Activated naive CD8-positive, alpha-beta T cell (primary cell): ENCODE data around the gene CLMN.

Experiments
- H3K27ac Mint-ChIP-seq: one replicate; pipeline ENCODE4 v1.8.0; 2021; ENCODE audit warnings: mixed read lengths
- H3K27me3 Mint-ChIP-seq: one replicate; pipeline ENCODE4 v1.8.0; 2021; ENCODE audit warnings: mixed read lengths
- H3K36me3 Mint-ChIP-seq: one replicate; pipeline ENCODE4 v1.8.0; 2021; ENCODE audit warnings: mixed read lengths
- H3K4me1 Mint-ChIP-seq: one replicate; pipeline ENCODE4 v1.8.0; 2021; ENCODE audit warnings: low read depth, mixed read lengths
- H3K4me3 Mint-ChIP-seq: one replicate; pipeline ENCODE4 v1.8.0; 2021; ENCODE audit warnings: mild to moderate bottlenecking, mixed read lengths
- H3K9me3 Mint-ChIP-seq: one replicate; pipeline ENCODE4 v1.8.0; 2021; ENCODE audit warnings: low read depth, mixed read lengths

CLMN gene

DNA sequence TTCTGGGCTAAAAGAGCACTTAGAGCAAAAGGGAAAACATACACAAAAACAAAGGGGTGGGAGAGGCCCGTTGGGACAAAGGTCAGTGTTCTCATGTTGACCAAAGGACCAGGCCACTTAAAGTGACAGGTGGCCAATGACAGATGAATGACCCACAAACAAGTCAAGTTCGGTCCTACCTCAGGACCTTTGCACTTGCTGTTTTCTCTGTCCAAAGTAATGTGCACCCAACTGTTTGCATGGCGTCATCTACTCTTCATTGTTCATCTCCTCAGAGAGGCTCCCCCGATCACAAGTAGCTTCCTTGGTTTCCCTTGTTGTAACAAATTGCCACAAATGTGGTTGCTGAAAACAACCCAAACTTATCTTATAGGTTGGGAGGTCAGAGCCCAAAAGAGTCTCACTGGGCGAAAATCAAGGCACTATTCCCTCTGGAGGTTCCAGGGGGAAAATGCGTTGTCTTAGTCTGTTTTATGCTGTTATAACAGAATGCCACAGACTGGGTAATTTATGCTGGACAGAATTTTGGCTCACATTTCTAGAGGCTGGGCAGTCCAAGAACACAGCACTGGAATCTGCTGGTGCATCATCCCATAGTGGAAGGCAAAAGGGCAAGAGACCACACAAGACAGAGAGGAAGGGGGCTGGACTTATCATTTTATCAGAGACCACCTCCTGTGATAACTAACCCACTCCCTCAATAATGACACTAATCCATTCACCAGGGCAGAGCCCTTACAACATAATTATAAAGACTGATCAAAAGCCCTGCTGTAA, 23.9 kb downstream of the CLMN start:
- no peak overlapping the region for H3K27ac Mint-ChIP-seq
- peaks cover 10% of the 10 kb centered on the region for H3K27me3 Mint-ChIP-seq
- no peaks in the 10 kb centered on the region for H3K36me3 Mint-ChIP-seq

DNA sequence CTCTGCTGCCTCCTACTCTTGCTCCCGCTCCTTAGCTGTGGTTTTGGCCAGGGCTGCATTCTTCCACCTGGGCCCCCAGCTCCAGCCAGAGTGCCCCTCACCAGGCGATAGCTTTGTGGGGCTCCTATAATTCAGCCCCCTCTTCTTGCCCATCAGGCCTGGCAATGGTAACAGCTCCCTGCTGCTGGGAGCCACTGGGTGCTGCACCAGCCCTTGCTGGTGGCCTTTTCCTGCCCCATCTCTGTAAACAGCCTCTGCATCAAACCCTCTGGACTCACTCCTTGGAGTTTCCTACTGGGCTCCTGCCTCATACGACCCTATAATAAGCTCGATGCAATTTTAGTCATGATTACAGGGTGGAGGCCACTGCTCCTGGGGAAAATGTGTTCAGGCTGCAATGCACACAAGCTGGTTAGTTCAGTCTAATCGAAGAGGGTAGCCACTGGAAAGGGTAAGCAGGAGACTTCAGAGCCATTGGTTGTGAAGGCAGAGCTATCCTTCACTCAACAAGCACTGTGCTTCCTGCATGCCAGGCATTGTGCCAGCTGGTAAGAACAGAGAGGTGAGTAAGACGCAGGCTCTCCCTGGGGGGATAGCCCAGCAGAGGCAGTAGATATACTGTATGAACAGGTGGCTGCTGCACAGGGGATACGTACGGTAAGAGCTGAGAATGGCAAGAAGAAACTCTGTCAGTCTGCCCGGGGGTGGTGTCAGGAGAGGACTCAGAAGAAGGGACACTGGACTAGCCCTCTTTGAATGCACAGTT, 24.7 kb downstream of the CLMN start:
- Mint-ChIP-seq H3K36me3 (no peaks in the 10 kb centered on the region), H3K9me3 (peaks cover 8% of the 10 kb centered on the region), H3K27me3 (peaks cover 12% of the 10 kb centered on the region), H3K4me1 (peaks cover 2% of the 10 kb centered on the region), H3K4me3 (no peak overlapping the region), H3K27ac (no peak overlapping the region)

More for the DNA sequence above, 23.9 kb downstream of the CLMN start:
- peaks cover under 1% of the 10 kb centered on the region for H3K4me1 Mint-ChIP-seq
- H3K9me3 Mint-ChIP-seq, result peaks cover 8% of the 10 kb centered on the region
- H3K4me3 Mint-ChIP-seq, result no peak overlapping the region

DNA sequence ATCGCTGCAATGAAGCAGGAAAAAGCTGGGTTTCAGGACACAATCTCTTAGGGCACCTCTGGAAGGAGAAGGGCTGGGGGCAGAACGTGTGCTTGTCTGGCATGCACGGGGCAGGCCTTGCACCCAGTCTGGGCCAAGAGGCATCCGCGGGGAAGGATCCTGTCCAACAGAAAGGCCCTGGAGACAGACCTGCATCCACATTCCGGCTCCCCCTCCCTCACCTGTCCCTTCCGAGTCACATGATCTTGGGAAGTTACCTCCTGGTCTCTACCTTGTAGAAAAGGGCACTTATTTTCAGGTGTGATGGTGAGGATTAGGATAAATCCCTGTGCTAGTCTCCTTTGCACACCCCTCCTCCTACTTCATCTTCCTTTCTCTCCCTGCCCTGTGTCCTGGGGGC, 25.4 kb downstream of the CLMN start:
- Mint-ChIP-seq H3K4me1 (peaks cover 2% of the 10 kb centered on the region), H3K36me3 (no peaks in the 10 kb centered on the region), H3K4me3 (no peak overlapping the region), H3K9me3 (peaks cover 8% of the 10 kb centered on the region), H3K27me3 (peaks cover 8% of the 10 kb centered on the region), H3K27ac (no peak overlapping the region)

DNA sequence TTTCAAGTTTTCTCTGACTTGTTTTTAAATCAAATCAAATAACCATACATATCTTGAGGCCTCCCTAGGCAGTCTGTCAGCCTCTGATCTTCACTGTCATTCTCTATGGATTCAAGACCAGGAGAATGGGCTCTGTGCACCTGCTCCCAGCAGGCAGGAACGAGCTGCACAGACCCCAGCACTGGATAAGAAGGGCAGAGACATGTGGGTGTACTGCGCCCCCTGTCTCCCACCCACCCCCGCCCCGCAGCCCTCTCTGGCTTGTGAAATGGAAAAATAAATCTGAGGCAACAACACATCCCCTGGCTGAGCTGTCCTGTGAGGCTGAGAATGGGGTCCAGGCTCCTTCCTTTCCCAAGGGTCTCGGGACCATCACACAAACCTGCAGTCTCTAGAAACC, 26.3 kb downstream of the CLMN start:
- H3K4me1 Mint-ChIP-seq, result peaks cover 2% of the 10 kb centered on the region
- H3K36me3 Mint-ChIP-seq, result peaks cover 4% of the 10 kb centered on the region
- no peak overlapping the region for H3K27ac Mint-ChIP-seq
- H3K27me3 Mint-ChIP-seq, result peaks cover 11% of the 10 kb centered on the region
- H3K9me3 Mint-ChIP-seq, result peaks cover 12% of the 10 kb centered on the region
- no peak overlapping the region for H3K4me3 Mint-ChIP-seq

DNA sequence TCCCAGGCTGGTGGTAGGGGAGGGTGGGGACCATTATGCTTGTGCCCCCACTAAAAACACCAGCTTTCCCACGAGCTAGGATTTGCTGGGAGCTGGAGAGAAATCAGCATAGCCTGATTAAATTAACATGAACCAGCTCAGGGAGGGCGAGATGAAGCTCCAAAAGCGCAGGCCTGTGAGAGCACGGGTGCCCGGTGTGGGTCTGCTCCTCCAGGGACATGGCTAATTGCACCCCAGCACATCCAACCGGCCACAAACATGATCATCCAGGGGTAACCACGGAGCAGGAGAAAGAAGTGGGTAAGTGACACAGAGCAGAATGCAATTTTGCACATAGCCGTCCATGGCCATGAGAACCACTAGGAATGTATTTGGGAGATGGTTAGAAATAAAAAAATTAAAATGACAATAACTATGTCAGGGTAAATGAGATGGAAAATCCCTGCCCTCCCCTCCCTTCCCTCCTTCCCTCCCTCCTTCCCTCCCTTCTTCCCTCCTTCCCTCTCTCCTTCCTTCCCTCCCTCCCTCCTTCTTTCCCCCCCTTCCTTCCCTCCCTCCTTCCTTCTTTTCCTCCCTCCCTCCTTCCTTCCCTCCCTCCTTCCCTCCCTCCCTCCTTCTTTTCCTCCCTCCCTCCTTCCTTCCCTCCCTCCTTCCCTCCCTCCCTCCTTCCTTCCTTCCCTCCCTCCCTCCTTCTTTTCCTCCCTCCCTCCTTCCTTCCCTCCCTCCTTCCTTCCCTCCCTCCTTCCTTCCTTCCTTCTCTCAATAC, 26.9 kb downstream of the CLMN start:
- Mint-ChIP-seq H3K36me3 (peaks cover 4% of the 10 kb centered on the region), H3K4me3 (no peak overlapping the region), H3K27me3 (peaks cover 11% of the 10 kb centered on the region), H3K9me3 (peaks cover 12% of the 10 kb centered on the region), H3K4me1 (peaks cover 2% of the 10 kb centered on the region), H3K27ac (no peak overlapping the region)

DNA sequence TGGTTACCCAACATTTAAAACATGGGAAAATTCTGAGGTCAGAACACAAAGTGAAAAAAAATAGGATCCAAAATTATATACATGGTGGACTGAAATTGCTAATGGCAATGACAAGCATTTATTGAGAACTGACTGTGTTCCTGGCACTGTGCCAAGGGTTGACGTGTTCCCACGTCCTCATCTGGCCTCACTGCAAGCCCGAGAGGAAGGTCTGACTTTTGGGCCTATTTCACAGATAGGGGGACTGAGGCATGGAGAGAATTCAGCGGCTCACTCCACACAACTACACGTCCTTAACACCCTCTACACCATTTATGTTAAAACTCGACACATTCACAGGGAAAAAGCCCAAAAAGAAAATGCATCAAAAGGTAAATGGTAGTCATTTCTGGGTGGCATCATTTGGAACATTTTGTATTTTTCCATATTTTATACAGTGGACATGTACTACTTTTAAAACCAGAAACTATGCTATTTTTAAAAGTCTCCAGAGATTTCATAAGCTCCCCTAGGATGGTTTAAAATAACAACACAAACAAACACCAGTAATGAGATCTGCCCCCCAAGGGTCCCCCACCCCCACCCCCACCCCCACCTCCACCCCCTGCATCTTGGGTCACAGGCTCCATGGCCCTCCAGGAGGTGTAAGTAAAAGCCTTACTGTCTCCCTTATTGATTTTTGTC, 27.7 kb downstream of the CLMN start:
- Mint-ChIP-seq H3K4me1 (peaks cover 2% of the 10 kb centered on the region), H3K36me3 (peaks cover 4% of the 10 kb centered on the region), H3K27ac (no peak overlapping the region), H3K4me3 (no peak overlapping the region), H3K27me3 (peaks cover 11% of the 10 kb centered on the region), H3K9me3 (peaks cover 12% of the 10 kb centered on the region)

DNA sequence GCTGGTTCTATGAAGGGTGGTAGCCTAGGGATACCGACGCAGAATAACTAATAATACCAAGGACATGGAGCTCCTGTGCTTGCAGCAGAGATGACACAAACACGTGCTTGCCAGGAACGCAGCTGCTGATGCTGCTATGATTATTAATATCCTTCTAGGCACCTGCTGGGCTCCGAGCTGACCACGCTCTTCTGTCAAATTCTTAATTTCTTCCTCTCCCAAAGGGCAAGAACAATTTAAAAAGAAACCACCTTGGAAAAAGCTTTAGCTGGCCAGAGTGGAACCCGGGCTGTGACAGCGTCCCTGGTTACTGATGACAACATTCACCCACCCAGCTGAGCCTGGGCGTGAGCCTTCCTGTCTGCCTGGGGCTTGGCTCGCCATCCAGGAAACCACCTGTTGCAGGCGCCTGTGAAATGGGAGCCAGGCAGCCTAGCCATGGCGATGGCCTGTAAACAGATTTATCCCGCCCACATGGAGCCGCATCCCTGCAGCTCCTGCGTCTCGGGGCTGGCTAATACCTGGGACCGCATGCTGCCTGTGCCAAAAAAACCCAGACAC, 28.8 kb downstream of the CLMN start:
- peaks cover 11% of the 10 kb centered on the region for H3K27me3 Mint-ChIP-seq
- H3K9me3 Mint-ChIP-seq, result peaks cover 11% of the 10 kb centered on the region
- peaks cover 4% of the 10 kb centered on the region for H3K36me3 Mint-ChIP-seq
- peaks cover 2% of the 10 kb centered on the region for H3K4me1 Mint-ChIP-seq
- H3K27ac Mint-ChIP-seq, result no peak overlapping the region
- no peak overlapping the region for H3K4me3 Mint-ChIP-seq

DNA sequence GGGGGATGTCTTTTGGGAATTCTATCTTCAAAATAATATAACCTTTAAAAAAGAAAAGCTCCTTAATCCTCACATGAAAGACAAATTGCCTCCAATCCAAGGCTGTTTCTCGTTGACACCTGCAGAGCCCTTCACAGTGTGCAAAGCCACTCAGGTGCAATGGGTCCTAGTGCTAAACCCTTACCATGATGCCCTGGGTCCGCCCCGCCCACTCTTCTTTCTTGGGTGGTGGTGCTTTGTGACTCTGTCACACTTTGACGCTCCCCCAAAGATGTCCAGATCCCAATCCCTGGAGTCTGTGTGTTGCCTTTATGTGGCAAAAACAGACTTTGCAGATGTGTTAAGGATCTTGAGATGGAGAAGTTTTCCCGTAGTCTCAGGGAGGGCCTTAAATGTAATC, 29.7 kb downstream of the CLMN start:
- Mint-ChIP-seq H3K27ac (no peak overlapping the region), H3K4me3 (no peak overlapping the region), H3K9me3 (peaks cover 4% of the 10 kb centered on the region), H3K4me1 (peaks cover 2% of the 10 kb centered on the region), H3K36me3 (peaks cover 4% of the 10 kb centered on the region), H3K27me3 (peaks cover 10% of the 10 kb centered on the region)

DNA sequence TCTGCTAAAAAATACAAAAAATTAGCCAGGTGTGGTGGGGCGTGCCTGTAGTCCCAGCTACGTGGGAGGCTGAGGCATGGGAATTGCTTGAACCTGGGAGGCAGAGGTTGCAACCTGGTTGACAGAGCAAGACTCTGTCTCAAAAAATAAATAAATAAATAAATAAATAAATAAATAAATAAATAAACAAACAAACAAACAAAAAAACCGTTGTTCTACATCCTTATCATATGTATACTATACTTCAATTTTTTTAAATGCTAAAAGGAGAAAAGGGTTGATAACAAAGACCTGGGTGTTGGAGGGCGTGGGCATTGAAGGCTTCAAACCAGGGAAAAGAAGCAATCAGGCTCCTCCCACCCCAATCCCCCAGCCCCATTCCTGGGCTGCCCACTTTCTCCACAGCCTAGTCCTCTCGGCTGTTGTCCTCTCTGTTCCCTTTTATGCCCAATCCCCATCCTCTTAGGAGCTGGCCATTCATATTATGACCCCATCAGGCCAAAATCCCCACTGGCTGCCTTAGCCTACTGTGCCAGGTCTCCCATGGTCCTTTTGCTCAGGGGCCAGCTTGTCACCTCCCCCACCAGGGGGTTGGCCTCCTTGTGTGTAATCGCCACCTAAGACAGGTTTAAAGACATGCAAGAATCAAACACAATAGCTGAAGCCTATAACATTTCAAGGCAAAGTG, 30.2 kb downstream of the CLMN start:
- Mint-ChIP-seq H3K36me3 (peaks cover 4% of the 10 kb centered on the region), H3K27ac (no peak overlapping the region), H3K4me3 (no peak overlapping the region), H3K9me3 (peaks cover 4% of the 10 kb centered on the region), H3K27me3 (peaks cover 10% of the 10 kb centered on the region), H3K4me1 (peaks cover 2% of the 10 kb centered on the region)

DNA sequence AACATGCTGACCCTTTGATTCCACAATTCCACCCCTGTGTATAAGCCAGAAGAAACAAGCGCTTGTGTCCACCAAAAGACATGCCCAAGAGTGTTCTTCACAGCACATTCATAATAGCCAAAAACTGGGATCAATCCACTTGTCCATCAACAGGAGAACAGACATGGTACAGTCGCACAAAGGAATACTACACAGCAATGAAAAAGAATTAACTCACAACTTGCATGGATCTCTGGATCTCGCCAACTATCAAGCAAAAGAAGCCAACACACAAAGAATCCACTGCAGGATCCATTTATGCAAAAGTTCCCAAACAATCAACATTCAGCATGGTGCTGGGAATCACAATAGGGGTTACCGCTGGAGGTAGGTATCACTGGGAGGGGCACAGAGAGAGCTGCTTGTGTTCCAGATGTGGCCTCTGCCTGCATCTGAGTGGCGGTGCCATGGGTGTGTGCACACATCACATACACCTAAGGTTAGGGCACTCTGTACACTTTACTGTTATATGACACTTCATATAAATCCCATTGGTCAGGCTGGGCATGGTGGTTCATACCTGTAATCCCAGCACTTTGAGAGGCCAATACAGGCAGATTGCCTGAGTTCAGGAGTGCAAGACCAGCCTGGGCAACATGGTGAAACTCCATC, 30.9 kb downstream of the CLMN start:
- Mint-ChIP-seq H3K9me3 (peaks cover 4% of the 10 kb centered on the region), H3K4me1 (peaks cover 2% of the 10 kb centered on the region), H3K4me3 (no peak overlapping the region), H3K27me3 (peaks cover 7% of the 10 kb centered on the region), H3K36me3 (peaks cover 4% of the 10 kb centered on the region), H3K27ac (no peak overlapping the region)

DNA sequence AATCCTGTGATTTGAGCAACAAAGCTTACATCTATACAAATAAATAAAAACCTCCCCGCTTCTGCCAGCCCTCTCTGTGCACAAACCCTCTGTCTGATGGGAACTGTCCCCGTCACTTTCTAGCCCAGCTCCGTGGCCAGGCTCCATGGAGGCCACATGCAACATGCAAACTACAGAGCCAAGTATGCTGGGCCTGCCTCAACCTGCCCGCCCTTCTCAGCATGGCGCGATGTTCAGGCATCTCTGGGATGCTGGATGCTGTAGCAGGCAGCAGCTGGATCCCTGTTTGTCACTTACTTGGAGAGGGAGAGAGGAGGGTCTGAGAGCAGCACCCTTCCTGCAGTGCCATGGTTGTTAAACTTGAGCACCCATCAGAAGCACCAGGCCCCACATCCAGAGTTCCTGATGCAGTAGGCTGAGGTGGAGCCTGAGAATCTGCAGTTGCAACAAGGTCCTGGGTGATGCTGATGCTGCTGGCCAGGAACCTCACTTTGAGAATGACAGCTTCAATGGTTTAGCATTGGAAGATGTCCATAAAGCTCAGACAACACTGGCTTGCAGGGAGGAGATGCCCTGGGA, 32.4 kb downstream of the CLMN start:
- no peak overlapping the region for H3K27ac Mint-ChIP-seq
- no peak overlapping the region for H3K4me3 Mint-ChIP-seq
- H3K36me3 Mint-ChIP-seq, result peaks cover 4% of the 10 kb centered on the region
- H3K9me3 Mint-ChIP-seq, result peaks cover 4% of the 10 kb centered on the region
- peaks cover 7% of the 10 kb centered on the region for H3K27me3 Mint-ChIP-seq
- peaks cover 2% of the 10 kb centered on the region for H3K4me1 Mint-ChIP-seq

DNA sequence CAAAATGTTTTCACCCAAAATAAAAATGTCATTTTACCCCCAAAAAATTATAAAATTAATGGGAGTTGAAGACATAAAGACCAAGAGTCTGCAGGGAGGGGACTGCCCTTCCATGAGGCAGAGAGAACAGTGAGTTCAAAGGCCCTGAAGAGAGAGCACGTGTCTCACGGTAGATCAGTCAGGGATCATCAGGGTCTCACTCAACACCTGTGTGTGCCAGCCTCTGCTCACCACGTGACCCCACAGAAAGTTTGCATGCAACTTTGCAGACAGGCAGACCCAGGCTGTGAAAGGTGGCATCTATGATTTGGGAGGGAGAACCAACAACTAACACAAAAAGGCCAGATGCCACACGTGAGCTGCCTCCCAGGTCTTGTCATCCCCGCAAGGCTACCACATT, 33.1 kb downstream of the CLMN start:
- Mint-ChIP-seq H3K36me3 (peaks cover 4% of the 10 kb centered on the region), H3K9me3 (peaks cover 4% of the 10 kb centered on the region), H3K27me3 (peaks cover 7% of the 10 kb centered on the region), H3K27ac (no peak overlapping the region), H3K4me3 (no peak overlapping the region), H3K4me1 (peaks cover 2% of the 10 kb centered on the region)

DNA sequence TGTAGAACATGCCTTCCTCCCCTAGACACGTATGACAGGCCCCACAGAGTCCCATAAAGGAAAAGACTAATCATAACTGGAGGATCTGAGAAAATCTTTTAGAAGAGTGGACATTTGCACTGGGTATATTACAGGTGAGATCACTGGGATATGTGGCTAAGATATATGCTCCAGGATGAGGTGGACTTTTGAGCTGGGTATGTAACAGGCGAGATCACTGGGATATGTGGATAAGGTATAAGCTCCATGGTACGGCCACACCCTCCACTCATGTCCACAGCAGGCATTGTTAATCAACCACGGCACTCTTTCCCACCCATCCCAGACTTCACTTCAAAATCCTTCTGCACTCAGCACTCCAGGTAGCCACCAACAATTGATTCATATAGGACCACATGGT, 34.1 kb downstream of the CLMN start:
- Mint-ChIP-seq H3K4me3 (no peak overlapping the region), H3K4me1 (no peaks in the 10 kb centered on the region), H3K27ac (no peak overlapping the region), H3K9me3 (peaks cover 4% of the 10 kb centered on the region), H3K27me3 (peaks cover 4% of the 10 kb centered on the region), H3K36me3 (peaks cover 4% of the 10 kb centered on the region)
